ENCODE results near the gene SAMM50. TPM values are rescaled to one million over a fixed set of nuclear protein-coding genes. Genes with fewer than 3 reads are reported as not detected.

Gene SAMM50
- total and polyA plus RNA-seq, 2 donors (not counting 1 experiment from before 2014, with no cell fraction given), result 32.9 to 45.7 TPM

GRCh38 chr22:43969989-43970755, 14.9 kb downstream of the SAMM50 start:
- Histone ChIP-seq H2AFZ (ENCODE audit: low read length) (no peak overlapping the region), H3K27me3 (ENCODE audit: control insufficient read depth, insufficient read depth, low read length) (no peaks in the 10 kb centered on the region), H3K9ac (ENCODE audit: insufficient read depth, low read length) (no peak overlapping the region), H3K36me3 (ENCODE audit: control insufficient read depth, insufficient read depth, low read length) (peaks cover 22% of the 10 kb centered on the region), H3K9me3 (ENCODE audit: control insufficient read depth, insufficient read depth, low read depth, low read length) (no peaks in the 10 kb centered on the region), H3K79me2 (ENCODE audit: control insufficient read depth, insufficient read depth, low read length) (no peaks in the 10 kb centered on the region), H3K4me3 (replicated peaks in 1 of 4; ENCODE audit: control extremely low read depth in 1 of 4, insufficient read depth in 1 of 4, low read depth in 3 of 4, low read length in 4 of 4) (no peak overlapping the region), H4K20me1 (ENCODE audit: control insufficient read depth, extremely low read depth, insufficient read depth, low read length) (no peaks in the 10 kb centered on the region), H3K4me1 (ENCODE audit: control insufficient read depth, extremely low read depth, insufficient read depth, low read length) (no peaks in the 10 kb centered on the region), H3K4me2 (ENCODE audit: extremely low read depth, insufficient read depth, low read length) (no peak overlapping the region), H3K27ac (ENCODE audit: insufficient read depth, low read length) (no peak overlapping the region)
- TF ChIP-seq CTCF (conservative IDR thresholded peaks at IDR 0.05 in 1 of 2, IDR thresholded peaks at IDR 0.05 in 1 of 2; ENCODE audit: low read depth in 1 of 2, low read length in 2 of 2) (no peak), EZH2 (IDR thresholded peaks at IDR 0.05; ENCODE audit: low read length, missing control alignments) (no peak)
- no peak for DNase-seq (ENCODE audit: low read depth in 2 of 2)

GRCh38 chr22:43971112-43971511, 15.9 kb downstream of the SAMM50 start:
- Histone ChIP-seq H4K20me1 (ENCODE audit: control insufficient read depth, extremely low read depth, insufficient read depth, low read length) (no peaks in the 10 kb centered on the region), H3K9ac (ENCODE audit: insufficient read depth, low read length) (no peak overlapping the region), H2AFZ (ENCODE audit: low read length) (no peak overlapping the region), H3K36me3 (ENCODE audit: control insufficient read depth, insufficient read depth, low read length) (peaks cover 24% of the 10 kb centered on the region), H3K79me2 (ENCODE audit: control insufficient read depth, insufficient read depth, low read length) (no peaks in the 10 kb centered on the region), H3K27ac (ENCODE audit: insufficient read depth, low read length) (no peak overlapping the region), H3K27me3 (ENCODE audit: control insufficient read depth, insufficient read depth, low read length) (no peaks in the 10 kb centered on the region), H3K4me1 (ENCODE audit: control insufficient read depth, extremely low read depth, insufficient read depth, low read length) (no peaks in the 10 kb centered on the region), H3K4me3 (replicated peaks in 1 of 4; ENCODE audit: control extremely low read depth in 1 of 4, insufficient read depth in 1 of 4, low read depth in 3 of 4, low read length in 4 of 4) (no peak overlapping the region), H3K9me3 (ENCODE audit: control insufficient read depth, insufficient read depth, low read depth, low read length) (no peaks in the 10 kb centered on the region), H3K4me2 (ENCODE audit: extremely low read depth, insufficient read depth, low read length) (no peak overlapping the region)
- TF ChIP-seq EZH2 (IDR thresholded peaks at IDR 0.05; ENCODE audit: low read length, missing control alignments) (no peak), CTCF (conservative IDR thresholded peaks at IDR 0.05 in 1 of 2, IDR thresholded peaks at IDR 0.05 in 1 of 2; ENCODE audit: low read depth in 1 of 2, low read length in 2 of 2) (no peak)
- no peak for DNase-seq (ENCODE audit: low read depth in 2 of 2)

- H3K4me3 ChIP-seq (replicated peaks in 1 of 4; ENCODE audit: control extremely low read depth in 1 of 4, insufficient read depth in 1 of 4, low read depth in 3 of 4, low read length in 4 of 4), result no peak overlapping the region
- no peak for TF ChIP-seq EZH2 (IDR thresholded peaks at IDR 0.05; ENCODE audit: low read length, missing control alignments)
- no peak for TF ChIP-seq CTCF (conservative IDR thresholded peaks at IDR 0.05 in 1 of 2, IDR thresholded peaks at IDR 0.05 in 1 of 2; ENCODE audit: low read depth in 1 of 2, low read length in 2 of 2)
- H2AFZ ChIP-seq (ENCODE audit: low read length), result no peak overlapping the region
- H3K36me3 ChIP-seq (ENCODE audit: control insufficient read depth, insufficient read depth, low read length), result peaks cover 22% of the 10 kb centered on the region
- H3K27ac ChIP-seq (ENCODE audit: insufficient read depth, low read length), result no peak overlapping the region
- no peaks in the 10 kb centered on the region for H3K9me3 ChIP-seq (ENCODE audit: control insufficient read depth, insufficient read depth, low read depth, low read length)
- no peaks in the 10 kb centered on the region for H4K20me1 ChIP-seq (ENCODE audit: control insufficient read depth, extremely low read depth, insufficient read depth, low read length)
- no peak for DNase-seq (ENCODE audit: low read depth in 2 of 2)
- no peak overlapping the region for H3K9ac ChIP-seq (ENCODE audit: insufficient read depth, low read length)
- no peaks in the 10 kb centered on the region for H3K27me3 ChIP-seq (ENCODE audit: control insufficient read depth, insufficient read depth, low read length)
- H3K4me2 ChIP-seq (ENCODE audit: extremely low read depth, insufficient read depth, low read length), result no peak overlapping the region
- H3K4me1 ChIP-seq (ENCODE audit: control insufficient read depth, extremely low read depth, insufficient read depth, low read length), result no peaks in the 10 kb centered on the region
- H3K79me2 ChIP-seq (ENCODE audit: control insufficient read depth, insufficient read depth, low read length), result no peaks in the 10 kb centered on the region
These were observed 17.8 kb downstream of the SAMM50 start for GRCh38 chr22:43972931-43973462.
